OCI-LY1 (cell line): Measurements from ENCODE around the gene CFAP221.

Experiments
- H2AFZ ChIP-seq: fragments of 200-600 bp; sonication (generic), shearing (Covaris generic); 2 replicates; pipeline ENCODE4 v1.6.0; 2014; ENCODE audit warnings: antibody characterized with exemption, mild to moderate bottlenecking, low read length
- H3F3A ChIP-seq: fragments of 200-600 bp; sonication (generic), shearing (Covaris generic); 2 replicates; pipeline ENCODE4 v1.6.0; 2014; ENCODE audit warnings: mild to moderate bottlenecking, antibody characterized with exemption, low read length, moderate library complexity; ENCODE audit not compliant: insufficient read depth
- H3K27ac ChIP-seq: fragments of 200-600 bp; sonication (generic); 2 replicates; pipeline ENCODE4 v1.5.1; 2014; ENCODE audit warnings: low read length, mixed run types, mild to moderate bottlenecking, low read depth; ENCODE audit not compliant: poor library complexity, severe bottlenecking
- H3K27me3 ChIP-seq: fragments of 200-600 bp; sonication (generic); 2 replicates; pipeline ENCODE4 v1.6.0; 2014; ENCODE audit warnings: antibody characterized with exemption, mild to moderate bottlenecking, low read length, moderate library complexity; ENCODE audit not compliant: insufficient read depth
- H3K36me3 ChIP-seq: fragments of 200-600 bp; sonication (generic); 2 replicates; pipeline ENCODE4 v1.6.1; 2014; ENCODE audit warnings: mild to moderate bottlenecking, antibody characterized with exemption, low read length, moderate library complexity, mixed read lengths; ENCODE audit not compliant: insufficient read depth
- H3K4me1 ChIP-seq: fragments of 200-600 bp; sonication (generic); 2 replicates; pipeline ENCODE4 v1.5.1; 2014; ENCODE audit warnings: mild to moderate bottlenecking, low read length, moderate library complexity; ENCODE audit not compliant: insufficient read depth, severe bottlenecking
- H3K4me2 ChIP-seq: fragments of 200-600 bp; sonication (generic), shearing (Covaris generic); 2 replicates; pipeline ENCODE4 v1.6.1; 2014; ENCODE audit warnings: low read length
- H3K4me3 ChIP-seq: fragments of 200-600 bp; sonication (generic); 2 replicates; pipeline ENCODE4 v1.5.1; 2014; ENCODE audit warnings: low read length, low read depth, mild to moderate bottlenecking, mixed read lengths; ENCODE audit not compliant: poor library complexity, severe bottlenecking
- H3K79me2 ChIP-seq: fragments of 200-600 bp; shearing (Covaris generic); 2 replicates; pipeline ENCODE4 v1.6.1; 2016; ENCODE audit warnings: mixed run types, low read length, mixed read lengths; ENCODE audit not compliant: insufficient read depth
- H3K9ac ChIP-seq: fragments of 200-600 bp; sonication (generic), shearing (Covaris generic); 2 replicates; pipeline ENCODE4 v1.6.1; 2014; ENCODE audit warnings: mild to moderate bottlenecking, low read length, mixed read lengths
- H3K9me2 ChIP-seq: fragments of 200-600 bp; sonication (generic), shearing (Covaris generic); 2 replicates; pipeline ENCODE4 v1.6.1; 2014; ENCODE audit warnings: low read depth, mild to moderate bottlenecking, low read length, mixed read lengths
- H3K9me3 ChIP-seq: fragments of 200-600 bp; shearing (Covaris generic); 2 replicates; pipeline ENCODE4 v1.6.1; 2014; ENCODE audit warnings: low read length, mixed read lengths
- H4K20me1 ChIP-seq: fragments of 200-600 bp; sonication (generic), shearing (Covaris generic); 2 replicates; pipeline ENCODE4 v1.6.0; 2016; ENCODE audit warnings: mild to moderate bottlenecking, low read length; ENCODE audit not compliant: insufficient read depth
- CTCF ChIP-seq: fragments of 200-600 bp; sonication (generic), shearing (Covaris generic); IDR thresholded peaks from 2 replicates; pipeline ENCODE4 v1.5.1; 2017; ENCODE audit warnings: mild to moderate bottlenecking, antibody characterized with exemption, low read length, moderate library complexity, mixed read lengths
- EZH2 ChIP-seq: fragments of 200-600 bp; sonication (generic), shearing (Covaris generic); IDR thresholded peaks from 2 replicates; pipeline ENCODE4 v1.8.0; 2017; ENCODE audit warnings: borderline replicate concordance, mixed run types, mild to moderate bottlenecking, antibody characterized with exemption, low read length, moderate library complexity, mixed read lengths

Gene CFAP221

DNA sequence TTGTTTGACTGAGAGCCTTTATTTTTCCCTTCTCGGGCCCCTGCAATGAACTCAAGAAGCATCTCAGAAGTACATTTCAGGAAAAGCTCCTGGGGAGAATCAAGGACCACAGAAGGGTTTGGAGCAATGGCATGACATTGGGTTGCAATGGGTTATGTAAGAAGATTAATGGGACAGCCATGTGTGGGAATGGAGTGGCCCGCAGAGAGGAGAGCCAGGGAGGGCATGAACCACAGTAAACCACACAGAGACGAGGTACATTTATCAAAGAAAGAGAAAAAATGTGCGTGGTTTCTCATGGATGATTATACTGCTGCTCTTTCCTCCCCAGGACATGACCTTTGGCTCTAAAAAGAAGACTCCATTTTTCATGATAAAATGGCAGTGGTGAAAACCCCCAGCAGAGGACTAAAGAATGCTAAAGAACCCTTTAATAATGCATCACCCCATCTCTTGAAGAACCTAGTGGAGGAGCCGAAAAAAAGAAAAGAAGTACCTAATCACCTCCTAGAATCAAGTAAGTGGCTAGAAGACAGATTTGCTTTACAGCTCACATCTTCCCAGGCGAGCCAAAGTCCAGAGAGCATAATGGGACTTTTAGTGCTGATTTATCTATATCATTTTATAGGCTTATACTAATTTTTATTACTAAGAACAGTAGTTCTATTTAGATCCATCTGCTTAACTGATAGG is 1.7 kb downstream of the CFAP221 start:
- Histone ChIP-seq H3F3A (no peaks in the 10 kb centered on the region), H3K27me3 (no peaks in the 10 kb centered on the region), H4K20me1 (no peaks in the 10 kb centered on the region), H3K27ac (no peak overlapping the region), H3K9ac (no peak overlapping the region), H3K4me3 (no peak overlapping the region), H2AFZ (no peak overlapping the region), H3K9me2 (no peaks in the 10 kb centered on the region), H3K4me1 (no peaks in the 10 kb centered on the region), H3K79me2 (no peaks in the 10 kb centered on the region), H3K9me3 (no peaks in the 10 kb centered on the region), H3K36me3 (no peaks in the 10 kb centered on the region), H3K4me2 (no peak overlapping the region)
- no peak for TF ChIP-seq CTCF
- TF ChIP-seq EZH2, result no peak

GRCh38 chr2:119546447-119546767 is 2.2 kb downstream of the CFAP221 start:
- Histone ChIP-seq H3K36me3 (no peaks in the 10 kb centered on the region), H3K27ac (no peak overlapping the region), H4K20me1 (no peaks in the 10 kb centered on the region), H2AFZ (no peak overlapping the region), H3K79me2 (no peaks in the 10 kb centered on the region), H3K9me2 (no peaks in the 10 kb centered on the region), H3K4me1 (no peaks in the 10 kb centered on the region), H3K9ac (no peak overlapping the region), H3F3A (no peaks in the 10 kb centered on the region), H3K27me3 (no peaks in the 10 kb centered on the region), H3K4me3 (no peak overlapping the region), H3K4me2 (no peak overlapping the region), H3K9me3 (no peaks in the 10 kb centered on the region)
- TF ChIP-seq EZH2, result no peak
- no peak for TF ChIP-seq CTCF

- H3K9me2 ChIP-seq, result no peaks in the 10 kb centered on the region
- no peaks in the 10 kb centered on the region for H3K4me1 ChIP-seq
- H3K27me3 ChIP-seq, result no peaks in the 10 kb centered on the region
- H3K79me2 ChIP-seq, result no peaks in the 10 kb centered on the region
- H2AFZ ChIP-seq, result no peak overlapping the region
- no peaks in the 10 kb centered on the region for H4K20me1 ChIP-seq
- H3K4me3 ChIP-seq, result no peak overlapping the region
- H3F3A ChIP-seq, result no peaks in the 10 kb centered on the region
- no peak overlapping the region for H3K27ac ChIP-seq
- H3K4me2 ChIP-seq, result no peak overlapping the region
- H3K9ac ChIP-seq, result no peak overlapping the region
- no peaks in the 10 kb centered on the region for H3K9me3 ChIP-seq
- H3K36me3 ChIP-seq, result no peaks in the 10 kb centered on the region
- TF ChIP-seq EZH2 (no peak), CTCF (no peak)
These were observed 4.4 kb downstream of the CFAP221 start for GRCh38 chr2:119548516-119549120.
